HL-60 (cell line): ENCODE measurements around the gene APEH.
"Not testable (repeated sequence)": the region's sequence is repeated elsewhere in the genome, so short reads cannot be mapped to it uniquely, and the experiment has no call there.

ENCODE experiments used
- DNase-seq, 2 experiments: peaks; one replicate each; pipeline ENCODE4 v3.0.0-alpha.2; 2010 to 2020; ENCODE audit warnings: low read depth in 1 of 2, low spot score in 1 of 2
- H3K27ac ChIP-seq: fragments of 250-450 bp; sonication (Bioruptor Pico); replicated peaks from 2 replicates; pipeline ENCODE4 v1.5.1; 2020; ENCODE audit warnings: mild to moderate bottlenecking, moderate library complexity
- H3K27me3 ChIP-seq: fragments of 250-450 bp; sonication (Bioruptor Pico); 2 replicates; pipeline ENCODE4 v1.5.1; 2021; ENCODE audit warnings: mild to moderate bottlenecking, moderate library complexity; ENCODE audit not compliant: insufficient read depth, poor library complexity, severe bottlenecking
- H3K4me3 ChIP-seq: replicated peaks from 2 replicates; pipeline ENCODE4 v1.5.1; 2011; ENCODE audit warnings: mild to moderate bottlenecking, control low read depth, low read length; ENCODE audit not compliant: insufficient read depth
- CTCF ChIP-seq: IDR thresholded peaks from one replicate; pipeline ENCODE4 v1.5.1; 2011; ENCODE audit warnings: low read length, control low read depth, inconsistent platforms; ENCODE audit not compliant: insufficient read depth
- GABPA ChIP-seq: IDR thresholded peaks from 2 replicates; pipeline ENCODE4 v1.6.1; 2012; ENCODE audit warnings: low read depth
- POLR2AphosphoS5 ChIP-seq: IDR thresholded peaks from 2 replicates; pipeline ENCODE4 v1.6.1; 2012; ENCODE audit warnings: low read depth
- REST ChIP-seq: IDR thresholded peaks from 2 replicates; pipeline ENCODE4 v1.6.1; 2012; ENCODE audit warnings: low read depth; ENCODE audit not compliant: insufficient replicate concordance
- SPI1 ChIP-seq: IDR thresholded peaks from 2 replicates; pipeline ENCODE4 v1.6.1; 2012; ENCODE audit warnings: low read depth, mild to moderate bottlenecking, borderline replicate concordance

The APEH gene

GRCh38 chr3:49683162-49683561 lies 9.0 kb downstream of the APEH start:
- H3K4me3 ChIP-seq = no peak overlapping the region
- TF ChIP-seq POLR2AphosphoS5 = no peak
- no peak for TF ChIP-seq REST
- no peak for TF ChIP-seq SPI1
- no peak for TF ChIP-seq GABPA
- no peak for TF ChIP-seq CTCF
- no peak for DNase-seq
- H3K27me3 ChIP-seq = no peaks in the 10 kb centered on the region
- no peak overlapping the region for H3K27ac ChIP-seq

GRCh38 chr3:49684453-49684852 lies 10.3 kb downstream of the APEH start:
- H3K27ac ChIP-seq, H3K4me3 ChIP-seq, DNase-seq, H3K27me3 ChIP-seq: not testable (repeated sequence)

GRCh38 chr3:49685103-49685502 lies 11.0 kb downstream of the APEH start:
- DNase-seq, H3K27me3 ChIP-seq, H3K27ac ChIP-seq, H3K4me3 ChIP-seq: not testable (repeated sequence)

GRCh38 chr3:49685846-49686245 lies 11.7 kb downstream of the APEH start:
- H3K4me3 ChIP-seq, H3K27me3 ChIP-seq, H3K27ac ChIP-seq, DNase-seq: not testable (repeated sequence)

- not testable (repeated sequence) for H3K27ac ChIP-seq, H3K4me3 ChIP-seq, DNase-seq, H3K27me3 ChIP-seq
Measured at GRCh38 chr3:49686346-49686745, 12.2 kb downstream of the APEH start.

GRCh38 chr3:49686769-49687423 lies 12.7 kb downstream of the APEH start:
- not testable (repeated sequence) for H3K4me3 ChIP-seq, DNase-seq, H3K27me3 ChIP-seq, H3K27ac ChIP-seq

GRCh38 chr3:49687424-49687795 lies 13.3 kb downstream of the APEH start:
- not testable (repeated sequence) for H3K27ac ChIP-seq

GRCh38 chr3:49688338-49689045 lies 14.3 kb downstream of the APEH start:
- peak overlapping the region; percentile 100 for H3K4me3 ChIP-seq
- H3K27ac ChIP-seq = peak overlapping the region; percentile 63
- H3K27me3 ChIP-seq, DNase-seq: not testable (repeated sequence)

More at GRCh38 chr3:49687424-49687795, 13.3 kb downstream of the APEH start:
- DNase-seq, H3K27me3 ChIP-seq, H3K4me3 ChIP-seq: not testable (repeated sequence)
